Gastrocnemius medialis (tissue), 4 donors: ENCODE results near the gene SUMO2.

Source experiments
- CTCF ChIP-seq, 5 experiments: fragments of 450-650 bp in 3 of 5; fragments of 200-600 bp in 2 of 5; sonication (generic) in 2 of 5; IDR thresholded peaks in 4 of 5; conservative IDR thresholded peaks in 1 of 5; 1 replicate in 4 of 5; 2 replicates in 1 of 5; pipeline ENCODE4 v1.5.1; 2016 to 2019; ENCODE audit warnings: antibody characterized with exemption in 5 of 5, mild to moderate bottlenecking in 3 of 5, moderate library complexity in 3 of 5
- POLR2A ChIP-seq, 2 donors: fragments of 450-650 bp; IDR thresholded peaks; one replicate each; pipeline ENCODE4 v1.6.1; 2017; ENCODE audit warnings: antibody characterized with exemption in 2 of 2, mild to moderate bottlenecking in 2 of 2, moderate library complexity in 2 of 2

- TF ChIP-seq POLR2A (IDR thresholded peaks at IDR 0.05): no peak
- no peak for TF ChIP-seq CTCF (IDR thresholded peaks at IDR 0.05 in 4 of 5, conservative IDR thresholded peaks at IDR 0.05 in 1 of 5)
These were observed 49.1 kb upstream of the SUMO2 start for GRCh38 chr17:75231741-75232464.
